ENCODE results near the gene HHAT. TPM values are rescaled to one million over a fixed set of nuclear protein-coding genes. Genes with fewer than 3 reads are reported as not detected.

HHAT gene
- total RNA-seq, 1 donor from 2014 or later, result 2.9 TPM

DNA sequence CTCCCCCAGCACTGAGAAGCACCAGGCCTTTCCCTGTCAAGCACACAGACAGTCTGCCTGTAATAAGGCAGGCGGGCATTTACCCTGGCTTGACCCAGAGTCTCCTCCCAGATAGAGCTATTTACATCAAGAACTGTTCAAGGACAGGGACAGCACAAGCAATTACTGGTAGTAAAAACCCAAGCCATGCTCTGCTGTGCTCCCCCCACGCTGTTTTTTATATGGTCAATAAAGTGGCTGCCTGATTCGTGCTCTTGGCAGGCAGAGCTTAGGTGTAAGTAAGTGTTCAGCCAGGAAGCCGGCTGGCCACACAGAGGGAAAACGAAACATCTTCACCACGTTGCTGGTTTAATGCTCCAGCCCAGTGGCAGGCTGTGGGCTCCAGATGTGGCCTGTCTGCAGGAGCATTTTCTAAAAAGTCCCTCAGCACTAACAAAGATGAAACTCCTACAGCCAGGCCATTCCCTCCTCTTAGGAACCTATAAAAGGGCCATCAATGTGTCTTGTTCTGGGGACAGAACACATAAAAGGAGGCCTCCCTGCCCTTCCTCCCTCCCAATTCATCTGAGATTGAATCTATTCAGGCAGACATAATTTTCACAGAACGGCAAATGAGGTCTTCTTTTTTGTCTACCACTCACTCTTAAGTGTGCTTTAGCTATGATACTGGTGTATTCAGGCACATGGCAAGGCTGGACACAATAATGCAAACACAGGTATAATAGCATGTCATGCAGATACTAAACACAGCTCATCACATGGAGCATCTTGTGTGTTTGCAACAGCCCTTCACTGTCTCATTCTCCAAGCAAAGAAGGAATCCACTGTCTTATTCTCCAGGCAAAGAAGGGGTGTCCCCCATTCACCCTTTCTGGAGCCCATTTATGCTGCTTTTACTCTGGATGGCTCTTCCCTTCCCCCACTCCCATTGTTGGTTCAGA lies 378.9 kb downstream of the HHAT start:
- no peaks in the 10 kb centered on the region for H3K27me3 ChIP-seq (ENCODE audit: control insufficient read depth, insufficient read depth, low read length)
- DNase-seq (ENCODE audit: low read depth), result no peak
- TF ChIP-seq CTCF (IDR thresholded peaks at IDR 0.05; ENCODE audit: insufficient read depth, low read length, severe bottlenecking), result no peak
- H3K36me3 ChIP-seq (ENCODE audit: control insufficient read depth, insufficient read depth, low read length), result no peaks in the 10 kb centered on the region
- no peak overlapping the region for H3K4me3 ChIP-seq (ENCODE audit: low read depth, low read length)
- no peak for FAIRE-seq

- H3K4me3 ChIP-seq (ENCODE audit: low read depth, low read length), result no peak overlapping the region
- FAIRE-seq (no peak), DNase-seq (ENCODE audit: low read depth) (peak; percentile 65)
- TF ChIP-seq CTCF (IDR thresholded peaks at IDR 0.05; ENCODE audit: insufficient read depth, low read length, severe bottlenecking), result no peak
- H3K36me3 ChIP-seq (ENCODE audit: control insufficient read depth, insufficient read depth, low read length), result no peaks in the 10 kb centered on the region
- H3K27me3 ChIP-seq (ENCODE audit: control insufficient read depth, insufficient read depth, low read length), result no peaks in the 10 kb centered on the region
Measured at GRCh38 chr1:210709701-210710100, 381.0 kb downstream of the HHAT start.

DNA sequence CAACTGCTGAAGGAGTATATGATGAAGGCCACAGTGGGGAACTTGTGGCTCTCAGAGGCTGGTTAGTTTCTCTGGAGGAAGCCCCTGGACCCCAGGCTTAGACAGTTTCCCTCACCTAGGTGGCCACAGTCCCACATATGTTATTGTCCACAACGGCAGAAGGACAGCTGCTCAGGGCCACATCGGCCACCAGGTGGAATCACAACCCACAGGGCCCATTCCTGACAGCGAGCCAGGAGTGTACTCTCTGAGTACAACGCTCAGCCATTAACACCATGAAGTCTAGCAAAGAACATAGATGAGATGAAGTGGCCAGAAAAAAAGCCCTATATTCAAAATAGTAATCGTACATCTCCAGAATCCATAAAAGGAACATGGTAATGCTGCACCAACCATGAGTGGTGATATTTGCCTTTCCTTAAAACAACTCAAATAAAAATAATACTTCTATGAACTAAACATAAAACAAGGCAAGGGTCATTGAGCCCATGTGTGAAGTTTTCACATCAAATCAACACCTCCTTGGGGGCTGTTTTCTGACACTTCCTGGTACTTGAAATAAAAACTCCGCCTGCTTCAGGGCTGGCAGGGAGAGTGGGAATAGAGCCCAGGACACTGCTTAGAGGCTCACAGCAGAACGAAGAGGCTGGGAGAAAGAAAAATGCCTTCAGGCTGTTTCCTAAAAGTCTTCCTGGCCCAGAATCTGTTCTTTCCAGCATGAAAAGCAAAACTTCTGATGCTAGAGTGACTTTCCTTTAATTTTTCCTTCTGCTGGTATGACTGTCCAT lies 383.3 kb downstream of the HHAT start:
- Histone ChIP-seq H3K27me3 (ENCODE audit: control insufficient read depth, insufficient read depth, low read length) (no peaks in the 10 kb centered on the region), H3K4me3 (ENCODE audit: low read depth, low read length) (no peak overlapping the region), H3K36me3 (ENCODE audit: control insufficient read depth, insufficient read depth, low read length) (no peaks in the 10 kb centered on the region)
- no peak for DNase-seq (ENCODE audit: low read depth)
- FAIRE-seq, result no peak
- TF ChIP-seq CTCF (IDR thresholded peaks at IDR 0.05; ENCODE audit: insufficient read depth, low read length, severe bottlenecking), result no peak

DNA sequence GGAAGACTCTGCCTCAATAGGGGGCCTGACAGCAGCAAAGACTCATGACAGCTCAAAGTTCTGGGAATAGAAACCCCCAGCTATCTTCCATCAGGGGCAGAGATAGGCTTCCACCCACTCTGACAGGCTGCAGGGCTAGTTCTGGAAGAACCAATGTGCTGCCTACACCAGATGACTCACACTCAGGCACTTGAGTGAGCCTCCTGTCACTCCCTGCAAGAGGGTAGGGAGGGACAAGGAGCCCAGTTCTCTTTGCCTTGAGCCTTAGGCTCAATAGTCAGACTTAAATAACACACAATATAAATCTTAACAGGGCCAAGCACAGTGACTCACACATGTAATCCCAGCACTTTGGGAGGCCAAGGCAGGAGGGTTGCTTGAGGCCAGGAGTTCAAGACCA lies 386.4 kb downstream of the HHAT start:
- Histone ChIP-seq H3K27me3 (ENCODE audit: control insufficient read depth, insufficient read depth, low read length) (no peaks in the 10 kb centered on the region), H3K4me3 (ENCODE audit: low read depth, low read length) (no peak overlapping the region), H3K36me3 (ENCODE audit: control insufficient read depth, insufficient read depth, low read length) (no peaks in the 10 kb centered on the region)
- TF ChIP-seq CTCF (IDR thresholded peaks at IDR 0.05; ENCODE audit: insufficient read depth, low read length, severe bottlenecking), result no peak
- FAIRE-seq (no peak), DNase-seq (ENCODE audit: low read depth) (peak; percentile 11)

DNA sequence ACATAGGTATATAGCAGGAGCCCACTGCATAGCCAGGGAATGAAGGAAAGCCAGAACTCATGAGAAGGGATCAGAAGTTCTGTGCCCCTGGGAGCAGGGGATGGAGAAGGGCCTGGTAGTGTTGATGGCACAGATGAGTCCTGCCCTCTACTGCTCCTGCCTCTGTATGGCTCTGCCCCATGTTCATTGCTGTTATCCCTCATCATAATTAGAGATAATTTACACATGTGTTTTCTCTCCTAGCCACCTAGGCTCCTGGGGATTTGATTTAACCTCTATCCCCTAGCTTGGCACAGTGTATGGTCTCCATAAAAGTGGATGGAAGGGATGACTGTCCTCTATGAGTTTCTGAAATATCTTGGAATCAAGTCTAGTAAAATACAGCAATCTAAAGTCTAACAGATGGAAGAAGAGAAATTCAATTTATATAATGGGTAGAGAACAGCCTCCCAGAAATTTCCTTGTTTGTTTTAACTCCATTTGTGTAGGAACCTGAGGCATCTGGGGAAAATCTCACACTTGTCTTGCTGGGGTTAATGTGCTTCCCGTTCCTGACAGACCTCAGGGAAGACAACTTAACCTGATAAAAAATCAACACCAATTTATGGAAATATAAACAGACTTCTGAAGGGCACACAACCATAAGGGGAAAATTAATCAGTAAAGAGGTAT lies 393.8 kb downstream of the HHAT start:
- H3K27me3 ChIP-seq (ENCODE audit: control insufficient read depth, insufficient read depth, low read length), result no peaks in the 10 kb centered on the region
- no peak for DNase-seq (ENCODE audit: low read depth)
- TF ChIP-seq CTCF (IDR thresholded peaks at IDR 0.05; ENCODE audit: insufficient read depth, low read length, severe bottlenecking), result no peak
- H3K4me3 ChIP-seq (ENCODE audit: low read depth, low read length), result no peak overlapping the region
- no peaks in the 10 kb centered on the region for H3K36me3 ChIP-seq (ENCODE audit: control insufficient read depth, insufficient read depth, low read length)
- no peak for FAIRE-seq

Data from bronchial epithelial cell (primary cell).